GM21423 (cell line): ENCODE measurements around the gene XPC.

Source experiments
- ATAC-seq: cut with Tn5 transposase; IDR thresholded peaks from one replicate; pipeline ENCODE4 v1.9.1; 2021; ENCODE audit warnings: mild to moderate bottlenecking, moderate library complexity; ENCODE audit not compliant: unreplicated experiment

Gene XPC

GRCh38 chr3:14208168-14208567 lies 29.8 kb upstream of the XPC start:
- ATAC-seq, result no peak

- no peak for ATAC-seq
These were observed 28.3 kb upstream of the XPC start for GRCh38 chr3:14206548-14207177.

GRCh38 chr3:14204515-14205284 lies 26.3 kb upstream of the XPC start:
- no peak for ATAC-seq

GRCh38 chr3:14203521-14204079 lies 25.2 kb upstream of the XPC start:
- peak; percentile 70 for ATAC-seq

- ATAC-seq, result no peak
These were observed 24.6 kb upstream of the XPC start for GRCh38 chr3:14202874-14203520.

- ATAC-seq, result no peak
These were observed 23.7 kb upstream of the XPC start for GRCh38 chr3:14201940-14202684.

GRCh38 chr3:14200841-14201240 lies 22.4 kb upstream of the XPC start:
- ATAC-seq, result no peak

- ATAC-seq, result no peak
These were observed 21.9 kb upstream of the XPC start for GRCh38 chr3:14200276-14200675.

- no peak for ATAC-seq
These were observed 21.2 kb upstream of the XPC start for GRCh38 chr3:14199641-14200040.

GRCh38 chr3:14194865-14195264 lies 16.5 kb upstream of the XPC start:
- no peak for ATAC-seq

- ATAC-seq, result no peak
These were observed 9.8 kb upstream of the XPC start for GRCh38 chr3:14188041-14188754.

GRCh38 chr3:14186854-14187458 lies 8.6 kb upstream of the XPC start:
- ATAC-seq, result no peak

GRCh38 chr3:14183015-14183577 lies 4.7 kb upstream of the XPC start:
- ATAC-seq, result no peak

GRCh38 chr3:14181253-14181652 lies 2.9 kb upstream of the XPC start:
- ATAC-seq, result no peak

- no peak for ATAC-seq
These were observed 1.4 kb upstream of the XPC start for GRCh38 chr3:14179795-14180194.

GRCh38 chr3:14179114-14179465 lies 689 bp upstream of the XPC start:
- no peak for ATAC-seq

GRCh38 chr3:14177580-14178246 lies 688 bp downstream of the XPC start:
- ATAC-seq, result peak; percentile 5

GRCh38 chr3:14175383-14176037 lies 2.9 kb downstream of the XPC start:
- ATAC-seq, result no peak

- ATAC-seq, result no peak
These were observed 3.9 kb downstream of the XPC start for GRCh38 chr3:14174483-14174882.
